ENCODE measurements around the gene RUFY2.
A peak's percentile ranks its signal among the peaks of the same experiment; 100 is the strongest.

RUFY2 gene

DNA sequence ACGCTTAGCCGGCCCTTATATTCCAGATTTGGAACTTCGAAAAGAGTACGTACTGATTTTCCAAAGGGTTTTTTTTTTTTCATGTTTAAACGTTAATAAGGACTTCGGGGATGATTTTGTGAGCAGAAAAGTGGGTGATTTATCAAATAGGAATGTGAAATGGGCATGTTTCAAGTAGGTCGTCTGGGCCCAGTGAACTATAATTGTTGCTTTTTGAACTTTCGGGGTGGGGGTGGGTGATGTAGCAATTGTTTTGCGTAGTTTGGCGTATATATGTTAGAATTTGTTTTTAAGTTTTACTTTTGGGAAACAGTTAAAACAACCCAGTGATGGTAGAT is 74.0 kb downstream of the RUFY2 start:
- Histone ChIP-seq H2AFZ (ENCODE audit: low read length) (no peak overlapping the region), H3K9me2 (ENCODE audit: low read depth, low read length) (no peaks in the 10 kb centered on the region)

DNA sequence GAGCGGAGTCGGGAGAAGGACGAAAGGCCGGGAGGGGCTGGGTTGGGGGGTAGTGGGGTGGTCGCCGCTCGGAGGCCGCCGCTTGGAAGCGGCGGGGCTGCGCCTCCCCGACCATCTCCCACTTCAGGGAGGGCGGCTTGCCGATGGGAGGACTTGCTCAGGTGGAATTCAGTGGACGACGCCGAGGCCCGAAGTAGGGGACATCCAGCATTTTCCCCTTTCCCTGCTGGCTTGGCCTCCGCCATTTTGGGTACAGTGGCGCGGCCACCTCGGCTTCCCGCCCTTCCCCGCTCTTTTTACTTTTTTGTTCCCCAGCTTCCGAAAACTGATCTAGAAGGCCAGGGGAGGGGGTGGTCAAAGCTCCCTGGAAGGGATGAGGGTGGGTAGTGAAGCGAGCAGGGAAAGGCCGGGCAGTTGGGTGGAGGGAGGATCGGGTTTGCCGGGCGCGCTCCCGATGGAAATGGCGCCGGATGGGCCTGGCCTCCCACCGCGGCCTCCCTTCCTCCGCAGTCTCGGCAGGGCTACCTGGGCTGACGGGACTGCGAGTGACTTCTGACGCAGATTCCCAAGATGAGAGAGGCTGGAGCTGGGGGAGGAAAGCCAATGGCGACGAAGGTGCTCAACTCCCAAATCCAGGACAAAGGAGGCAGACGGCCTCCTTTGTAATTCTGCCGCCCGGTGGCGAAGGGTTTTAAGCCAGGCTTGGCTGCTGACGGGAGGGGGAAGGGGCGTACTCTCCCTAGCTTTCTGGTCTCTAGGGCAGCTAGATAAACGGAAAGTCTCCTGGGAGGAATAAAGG is 74.6 kb downstream of the RUFY2 start, which contains the start of gene PBLD:
TSS of gene PBLD (minus strand) at position 670 of the 799 bp plus-strand sequence. CDS start 26,084 bp downstream, outside the sequence.
- Histone ChIP-seq H3K9ac (ENCODE audit: low read length) (peak within 1 kb of the TSS; percentile 95), H3K4me2 (ENCODE audit: low read length) (peak within 1 kb of the TSS; percentile 89), H4K20me1 (ENCODE audit: insufficient read depth, low read length) (0 out of 2 replicates have a peak, but pooled peaks cover 4% of the 10 kb centered on the region), H3K9me2 (ENCODE audit: low read depth, low read length) (no peaks in the 10 kb centered on the region), H3F3A (ENCODE audit: insufficient read depth, low read length) (no peaks in the 10 kb centered on the region), H3K27me3 (ENCODE audit: insufficient read depth, low read length) (no peaks in the 10 kb centered on the region), H3K36me3 (ENCODE audit: insufficient read depth, low read length) (peaks cover 46% of the 10 kb centered on the region), H3K4me1 (ENCODE audit: insufficient read depth, low read length, severe bottlenecking) (peaks cover 72% of the 10 kb centered on the region), H2AFZ (ENCODE audit: low read length) (no peak within 1 kb of the TSS), H3K27ac (ENCODE audit: low read depth, low read length, poor library complexity, severe bottlenecking) (peak within 1 kb of the TSS; percentile 96), H3K4me3 (ENCODE audit: low read depth, low read length, poor library complexity, severe bottlenecking) (peak within 1 kb of the TSS; percentile 91), H3K79me2 (ENCODE audit: insufficient read depth, low read length) (peaks cover 55% of the 10 kb centered on the region), H3K9me3 (ENCODE audit: low read length) (no peaks in the 10 kb centered on the region)
- TF ChIP-seq CTCF (IDR thresholded peaks at IDR 0.05; ENCODE audit: low read length) (peak; percentile 66), EZH2 (IDR thresholded peaks at IDR 0.05; ENCODE audit: borderline replicate concordance, low read length) (no peak)

More for the DNA sequence above, 74.0 kb downstream of the RUFY2 start:
- no peak for TF ChIP-seq EZH2 (IDR thresholded peaks at IDR 0.05; ENCODE audit: borderline replicate concordance, low read length)
- no peak for TF ChIP-seq CTCF (IDR thresholded peaks at IDR 0.05; ENCODE audit: low read length)
- Histone ChIP-seq H3K79me2 (ENCODE audit: insufficient read depth, low read length) (peaks cover 61% of the 10 kb centered on the region), H3K4me1 (ENCODE audit: insufficient read depth, low read length, severe bottlenecking) (peaks cover 72% of the 10 kb centered on the region), H3K36me3 (ENCODE audit: insufficient read depth, low read length) (peaks cover 52% of the 10 kb centered on the region), H3K27me3 (ENCODE audit: insufficient read depth, low read length) (no peaks in the 10 kb centered on the region), H3K27ac (ENCODE audit: low read depth, low read length, poor library complexity, severe bottlenecking) (peak overlapping the region; percentile 96), H3K4me3 (ENCODE audit: low read depth, low read length, poor library complexity, severe bottlenecking) (peak overlapping the region; percentile 91), H4K20me1 (ENCODE audit: insufficient read depth, low read length) (0 out of 2 replicates have a peak, but pooled peaks cover 7% of the 10 kb centered on the region), H3K4me2 (ENCODE audit: low read length) (peak overlapping the region; percentile 89), H3F3A (ENCODE audit: insufficient read depth, low read length) (no peaks in the 10 kb centered on the region), H3K9ac (ENCODE audit: low read length) (peak overlapping the region; percentile 95), H3K9me3 (ENCODE audit: low read length) (no peaks in the 10 kb centered on the region)

DNA sequence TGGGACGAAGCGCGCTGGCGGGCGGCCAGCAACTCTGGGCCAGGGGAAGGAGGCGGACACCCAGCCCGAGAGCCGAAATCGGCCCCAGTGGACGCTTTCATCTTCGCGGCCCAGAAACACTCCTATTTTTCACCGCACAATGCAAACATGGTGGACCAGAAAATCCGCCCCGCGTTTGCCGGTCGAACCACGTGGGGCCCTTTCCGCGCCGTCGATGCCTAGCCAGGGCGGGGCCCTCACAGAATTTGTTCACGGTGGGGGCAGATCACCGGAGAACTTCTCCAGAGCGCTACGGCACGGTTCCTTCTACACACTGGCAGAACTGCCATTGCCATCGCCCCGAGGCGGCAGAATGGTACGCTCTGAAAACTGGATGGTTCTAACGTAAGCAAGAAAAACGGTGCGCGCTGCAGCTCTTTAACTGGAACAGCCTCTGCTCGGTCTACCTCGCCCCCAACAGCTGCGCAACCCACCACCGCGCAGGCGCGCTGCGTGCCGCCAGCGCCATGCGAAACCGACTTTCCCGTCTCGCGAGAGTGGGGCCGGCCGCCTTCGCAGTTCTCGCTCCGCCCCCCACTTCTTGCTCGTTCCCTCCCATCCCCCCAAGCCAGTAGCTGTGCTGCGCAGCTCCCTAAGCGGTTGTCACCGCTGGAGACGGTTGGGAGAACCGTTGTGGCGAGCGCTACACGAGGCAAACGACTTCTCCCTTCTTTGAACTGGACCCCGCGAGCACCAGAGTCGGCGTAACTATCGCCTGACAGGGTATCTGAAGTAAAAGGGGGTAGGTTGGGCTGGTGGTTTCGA is 75.4 kb downstream of the RUFY2 start, which contains the start of gene HNRNPH3:
TSS of gene HNRNPH3 (plus strand) at position 610 of the 804 bp plus-strand sequence. CDS start 5,158 bp downstream, outside the sequence.
- no peaks in the 10 kb centered on the region for H3K9me3 ChIP-seq (ENCODE audit: low read length)
- H4K20me1 ChIP-seq (ENCODE audit: insufficient read depth, low read length) = no peaks in the 10 kb centered on the region
- H3K27ac ChIP-seq (ENCODE audit: low read depth, low read length, poor library complexity, severe bottlenecking) = peak within 1 kb of the TSS; percentile 96
- peak within 1 kb of the TSS; percentile 91 for H3K4me3 ChIP-seq (ENCODE audit: low read depth, low read length, poor library complexity, severe bottlenecking)
- TF ChIP-seq CTCF (IDR thresholded peaks at IDR 0.05; ENCODE audit: low read length) (no peak), EZH2 (IDR thresholded peaks at IDR 0.05; ENCODE audit: borderline replicate concordance, low read length) (no peak)
- H3K9me2 ChIP-seq (ENCODE audit: low read depth, low read length) = no peaks in the 10 kb centered on the region
- H3F3A ChIP-seq (ENCODE audit: insufficient read depth, low read length) = no peaks in the 10 kb centered on the region
- peaks cover 47% of the 10 kb centered on the region for H3K79me2 ChIP-seq (ENCODE audit: insufficient read depth, low read length)
- H3K9ac ChIP-seq (ENCODE audit: low read length) = peak within 1 kb of the TSS; percentile 95
- peaks cover 38% of the 10 kb centered on the region for H3K36me3 ChIP-seq (ENCODE audit: insufficient read depth, low read length)
- H2AFZ ChIP-seq (ENCODE audit: low read length) = no peak within 1 kb of the TSS
- H3K4me2 ChIP-seq (ENCODE audit: low read length) = peak within 1 kb of the TSS; percentile 89
- H3K4me1 ChIP-seq (ENCODE audit: insufficient read depth, low read length, severe bottlenecking) = peaks cover 64% of the 10 kb centered on the region
- no peaks in the 10 kb centered on the region for H3K27me3 ChIP-seq (ENCODE audit: insufficient read depth, low read length)

Measured in OCI-LY1 (cell line).